ENCODE data around the gene KRT84.

DNA sequence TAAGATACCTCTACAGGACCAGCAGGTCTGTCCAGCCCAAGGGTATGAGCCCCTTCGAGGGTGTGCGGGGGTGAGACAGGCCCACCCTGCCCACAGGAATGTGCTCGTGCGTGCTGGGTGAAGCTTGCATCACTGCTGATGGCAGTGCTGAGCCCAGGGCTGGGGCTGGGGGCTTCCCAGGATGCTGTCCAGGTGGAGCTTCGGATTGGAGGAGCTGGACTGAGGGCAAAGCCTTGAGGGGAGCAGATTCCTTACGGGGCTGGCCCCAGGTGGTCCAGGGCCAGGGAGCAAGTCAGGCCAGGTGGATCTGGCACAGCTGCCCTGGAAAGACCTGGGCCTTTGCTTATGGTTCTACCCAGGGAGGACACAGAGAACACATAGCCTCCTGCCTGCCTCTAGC is 15.6 kb downstream of the KRT84 start:
- TF ChIP-seq CTCF (IDR thresholded peaks at IDR 0.05), result no peak
- no peak for TF ChIP-seq POLR2A (IDR thresholded peaks at IDR 0.05)
